HL-60 (cell line): ENCODE results near the gene AOPEP.

Experiments
- CTCF ChIP-seq: IDR thresholded peaks from one replicate; pipeline ENCODE4 v1.5.1; 2011; ENCODE audit warnings: low read length, control low read depth, inconsistent platforms; ENCODE audit not compliant: insufficient read depth
- POLR2AphosphoS5 ChIP-seq: IDR thresholded peaks from 2 replicates; pipeline ENCODE4 v1.6.1; 2012; ENCODE audit warnings: low read depth
- REST ChIP-seq: IDR thresholded peaks from 2 replicates; pipeline ENCODE4 v1.6.1; 2012; ENCODE audit warnings: low read depth; ENCODE audit not compliant: insufficient replicate concordance
- SPI1 ChIP-seq: IDR thresholded peaks from 2 replicates; pipeline ENCODE4 v1.6.1; 2012; ENCODE audit warnings: low read depth, mild to moderate bottlenecking, borderline replicate concordance

GRCh38 chr9:95005278-95006143, 279.0 kb downstream of the AOPEP start:
- no peak for TF ChIP-seq POLR2AphosphoS5
- TF ChIP-seq REST: no peak
- TF ChIP-seq CTCF: no peak
- TF ChIP-seq SPI1: no peak
